Activated CD4-positive, alpha-beta T cell treated with anti-CD3 and anti-CD28 coated beads, Interleukin-2, amount 10 ng/mL, durations not matched to agents 7 days and 5 days (primary cell): ENCODE data around the gene DISP3. TPM values are rescaled to one million over a fixed set of nuclear protein-coding genes. Genes with fewer than 3 reads are reported as not detected.

Source experiments
- CTCF ChIA-PET: fragments of 350-600 bp; sonication (Branson Sonifier 250); formaldehyde crosslinking; loops from one replicate; lab custom pipeline; 2021; ENCODE audit warnings: antibody characterized with exemption; lab: Charles Lee
- POLR2A ChIA-PET: fragments of 350-600 bp; sonication (Branson Sonifier 250); formaldehyde crosslinking; loops from one replicate; lab custom pipeline; 2021; ENCODE audit warnings: antibody characterized with exemption; lab: Charles Lee
- DNase-seq: peaks from one replicate; pipeline ENCODE4 v3.0.0-alpha.2; 2020
- H3K27ac Mint-ChIP-seq: one replicate; pipeline ENCODE4 v1.8.0; 2021; ENCODE audit warnings: mild to moderate bottlenecking, moderate library complexity, mixed read lengths
- H3K27me3 Mint-ChIP-seq: one replicate; pipeline ENCODE4 v1.8.0; 2021; ENCODE audit warnings: mixed read lengths
- H3K36me3 Mint-ChIP-seq: one replicate; pipeline ENCODE4 v1.8.0; 2021; ENCODE audit warnings: low read depth, mixed read lengths
- H3K4me1 Mint-ChIP-seq: one replicate; pipeline ENCODE4 v1.8.0; 2021; ENCODE audit warnings: mixed read lengths
- H3K4me3 Mint-ChIP-seq: one replicate; pipeline ENCODE4 v1.8.0; 2021; ENCODE audit warnings: mild to moderate bottlenecking, moderate library complexity, mixed read lengths
- H3K9me3 Mint-ChIP-seq: one replicate; pipeline ENCODE4 v1.8.0; 2021; ENCODE audit warnings: mixed read lengths
- total RNA-seq, 2 experiments: library from RNA; stranded (reverse); gene quantifications; one replicate each; pipeline ENCODE4 v1.2.3, GENCODE V29; 2021

DISP3 gene
- total RNA-seq, 2 experiments from 2014 or later, result 0.92 TPM

- Mint-ChIP-seq H3K4me1 (no peaks in the 10 kb centered on the region), H3K27me3 (no peaks in the 10 kb centered on the region), H3K27ac (no peak overlapping the region), H3K36me3 (no peaks in the 10 kb centered on the region), H3K9me3 (no peaks in the 10 kb centered on the region), H3K4me3 (no peak overlapping the region)
- ChIA-PET POLR2A (no interaction called here), CTCF (no interaction called here)
- no peak for DNase-seq
Observed at GRCh38 chr1:11515368-11516300, 36.7 kb downstream of the DISP3 start.

GRCh38 chr1:11516961-11517635 lies 38.1 kb downstream of the DISP3 start:
- no peak for DNase-seq
- Mint-ChIP-seq H3K4me1 (peaks cover 2% of the 10 kb centered on the region), H3K4me3 (no peak overlapping the region), H3K9me3 (no peaks in the 10 kb centered on the region), H3K36me3 (no peaks in the 10 kb centered on the region), H3K27me3 (no peaks in the 10 kb centered on the region), H3K27ac (no peak overlapping the region)
- CTCF ChIA-PET, result no interaction called here
- POLR2A ChIA-PET, result no interaction called here

GRCh38 chr1:11518016-11518701 lies 39.2 kb downstream of the DISP3 start:
- Mint-ChIP-seq H3K27ac (no peak overlapping the region), H3K4me1 (peaks cover 2% of the 10 kb centered on the region), H3K36me3 (no peaks in the 10 kb centered on the region), H3K27me3 (no peaks in the 10 kb centered on the region), H3K4me3 (no peak overlapping the region), H3K9me3 (no peaks in the 10 kb centered on the region)
- DNase-seq, result no peak
- ChIA-PET CTCF (no interaction called here), POLR2A (no interaction called here)

GRCh38 chr1:11518791-11519628 lies 40.1 kb downstream of the DISP3 start:
- no peaks in the 10 kb centered on the region for H3K9me3 Mint-ChIP-seq
- H3K27ac Mint-ChIP-seq, result no peak overlapping the region

DNA sequence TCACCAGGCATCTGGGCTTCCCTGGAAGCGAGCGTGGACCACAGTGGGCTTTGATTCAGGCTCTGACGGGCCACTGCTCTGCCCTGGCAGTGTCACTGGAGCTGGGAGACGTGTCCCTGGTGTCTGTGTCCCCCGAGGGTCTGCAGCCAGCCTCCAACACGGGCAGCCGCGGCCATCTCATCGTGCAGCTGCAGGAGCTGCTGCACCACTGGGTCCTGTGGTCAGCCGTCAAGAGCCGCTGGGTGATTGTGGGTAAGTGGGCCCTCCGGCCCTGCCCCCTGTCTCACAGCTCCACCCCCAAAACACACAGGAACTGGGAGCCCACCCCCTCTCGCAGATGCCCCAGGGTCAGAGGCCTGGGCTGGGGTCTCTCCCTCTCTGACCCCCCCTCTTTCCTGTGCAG lies 40.7 kb downstream of the DISP3 start:
- Mint-ChIP-seq H3K4me3 (no peak overlapping the region), H3K36me3 (no peaks in the 10 kb centered on the region), H3K27ac (no peak overlapping the region), H3K4me1 (peaks cover 2% of the 10 kb centered on the region), H3K9me3 (no peaks in the 10 kb centered on the region), H3K27me3 (no peaks in the 10 kb centered on the region)
- no peak for DNase-seq
- ChIA-PET POLR2A (no interaction called here), CTCF (no interaction called here)

More at GRCh38 chr1:11518791-11519628, 40.1 kb downstream of the DISP3 start:
- DNase-seq, result no peak
- H3K4me3 Mint-ChIP-seq, result no peak overlapping the region
- CTCF ChIA-PET, result no interaction called here
- POLR2A ChIA-PET, result no interaction called here
- no peaks in the 10 kb centered on the region for H3K36me3 Mint-ChIP-seq
- H3K4me1 Mint-ChIP-seq, result peaks cover 2% of the 10 kb centered on the region
- H3K27me3 Mint-ChIP-seq, result no peaks in the 10 kb centered on the region

DNA sequence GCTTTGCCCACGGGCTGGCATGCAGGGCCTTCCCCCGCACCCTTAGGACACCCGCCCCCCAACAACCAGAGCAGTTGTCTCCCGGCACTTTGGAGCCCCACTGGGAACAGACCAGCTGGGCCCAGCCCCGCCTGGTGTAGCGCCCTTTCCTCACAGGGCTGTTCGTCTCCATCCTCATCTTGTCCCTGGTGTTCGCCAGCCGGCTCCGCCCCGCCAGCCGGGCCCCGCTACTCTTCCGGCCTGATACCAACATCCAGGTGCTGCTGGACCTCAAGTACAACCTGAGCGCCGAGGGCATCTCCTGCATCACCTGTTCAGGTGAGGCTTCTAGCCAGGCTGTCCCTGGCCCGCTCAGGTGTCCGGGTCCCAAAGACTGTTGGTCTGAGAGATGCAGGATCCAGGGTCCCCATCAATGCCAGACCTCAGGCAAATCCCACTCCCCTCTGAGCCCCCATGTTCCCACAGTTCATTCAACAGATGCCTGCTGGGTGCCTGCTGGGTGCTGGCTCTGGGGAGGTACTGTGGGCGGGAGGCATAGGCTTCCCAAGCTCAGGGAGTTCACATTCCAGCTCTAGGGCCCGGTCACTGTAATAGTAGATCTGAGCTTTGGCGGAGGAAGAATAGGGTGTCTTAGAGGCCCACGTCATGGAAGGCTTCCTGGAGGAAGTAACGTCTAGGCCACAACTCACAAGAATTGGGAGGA lies 41.7 kb downstream of the DISP3 start:
- H3K4me1 Mint-ChIP-seq, result peaks cover 2% of the 10 kb centered on the region
- H3K36me3 Mint-ChIP-seq, result no peaks in the 10 kb centered on the region
- DNase-seq, result no peak
- no peaks in the 10 kb centered on the region for H3K9me3 Mint-ChIP-seq
- CTCF ChIA-PET, result no interaction called here
- POLR2A ChIA-PET, result no interaction called here
- no peak overlapping the region for H3K27ac Mint-ChIP-seq
- no peak overlapping the region for H3K4me3 Mint-ChIP-seq
- no peaks in the 10 kb centered on the region for H3K27me3 Mint-ChIP-seq

DNA sequence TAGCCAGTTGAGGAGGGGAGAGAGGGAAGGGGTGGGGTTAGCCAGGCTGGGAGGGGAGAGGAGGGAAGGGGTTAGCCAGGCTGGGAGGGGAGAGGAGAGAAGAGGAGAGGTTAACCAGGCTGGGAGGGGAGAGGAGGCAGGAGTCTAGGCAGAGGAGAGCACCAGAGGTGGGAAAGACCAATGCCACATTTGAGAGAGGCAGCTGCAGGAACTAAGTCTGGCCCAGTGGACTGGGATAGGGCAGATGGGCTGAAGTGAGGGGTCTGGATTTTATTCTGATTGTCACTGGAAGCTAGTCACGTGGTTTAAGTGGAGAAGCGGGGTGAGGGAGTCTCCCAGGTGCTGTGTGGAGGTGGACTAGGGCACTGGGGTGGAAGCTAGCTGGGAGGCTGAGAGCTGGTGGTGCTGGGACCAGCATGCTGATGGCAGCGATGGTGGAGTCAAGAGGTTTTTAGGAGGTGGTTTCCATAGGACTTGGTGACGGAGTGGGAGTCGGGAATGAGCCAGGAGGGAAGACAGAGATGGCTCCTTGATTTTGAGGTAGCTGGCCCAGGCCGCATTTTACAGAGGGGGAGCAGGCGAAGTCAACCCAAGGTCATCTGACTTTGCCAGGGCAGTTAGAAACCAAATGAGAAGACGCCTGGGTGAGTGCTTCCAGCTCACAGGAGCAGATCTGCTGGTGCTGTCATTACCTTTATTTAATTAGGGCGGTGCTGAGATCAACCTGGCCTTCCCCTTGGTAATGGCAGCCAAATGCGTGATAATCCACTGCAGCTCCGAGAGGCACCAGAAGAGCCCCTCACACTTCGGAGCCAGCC lies 42.8 kb downstream of the DISP3 start:
- H3K27me3 Mint-ChIP-seq, result no peaks in the 10 kb centered on the region
- H3K27ac Mint-ChIP-seq, result no peak overlapping the region
- no peak for DNase-seq
- ChIA-PET CTCF (no interaction called here), POLR2A (no interaction called here)
- peaks cover 2% of the 10 kb centered on the region for H3K4me1 Mint-ChIP-seq
- H3K9me3 Mint-ChIP-seq, result no peaks in the 10 kb centered on the region
- no peak overlapping the region for H3K4me3 Mint-ChIP-seq
- no peaks in the 10 kb centered on the region for H3K36me3 Mint-ChIP-seq

DNA sequence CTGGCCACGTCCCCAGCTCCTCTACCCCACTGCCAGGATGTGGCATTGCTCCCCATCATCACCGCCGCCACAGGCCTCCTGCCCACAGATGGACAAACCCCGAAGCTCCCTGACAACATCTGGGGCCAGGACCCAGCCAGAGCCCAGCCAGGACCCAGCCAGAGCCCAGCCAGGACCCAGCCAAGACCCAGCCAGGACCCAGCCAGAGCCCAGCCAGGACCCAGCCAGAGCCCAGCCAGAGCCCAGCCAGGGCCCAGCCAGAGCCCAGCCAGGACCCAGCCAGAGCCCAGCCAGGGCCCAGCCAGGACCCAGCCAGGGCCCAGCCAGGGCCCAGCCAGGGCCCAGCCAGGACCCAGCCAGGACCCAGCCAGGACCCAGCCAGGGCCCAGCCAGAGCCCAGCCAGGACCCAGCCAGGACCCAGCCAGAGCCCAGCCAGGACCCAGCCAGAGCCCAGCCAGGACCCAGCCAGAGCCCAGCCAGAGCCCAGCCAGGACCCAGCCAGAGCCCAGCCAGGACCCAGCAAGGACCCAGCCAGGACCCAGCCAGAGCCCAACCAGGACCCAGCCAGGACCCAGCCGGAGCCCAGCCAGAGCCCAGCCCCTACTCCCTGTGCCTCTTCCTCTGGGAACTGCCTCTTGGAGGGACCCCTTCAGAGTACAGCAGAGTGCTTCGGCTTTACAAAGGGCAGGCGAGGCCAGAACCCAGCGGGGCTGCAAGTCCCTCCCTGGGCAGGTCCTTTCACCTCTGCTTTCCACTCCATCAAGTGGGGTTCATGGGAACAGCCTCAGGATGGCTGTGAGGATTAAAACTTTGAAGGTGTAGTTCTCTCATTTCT lies 43.7 kb downstream of the DISP3 start:
- no peak overlapping the region for H3K27ac Mint-ChIP-seq
- peaks cover 2% of the 10 kb centered on the region for H3K4me1 Mint-ChIP-seq
- no peak for DNase-seq
- no peaks in the 10 kb centered on the region for H3K27me3 Mint-ChIP-seq
- CTCF ChIA-PET, result no interaction called here
- H3K9me3 Mint-ChIP-seq, result no peaks in the 10 kb centered on the region
- no peak overlapping the region for H3K4me3 Mint-ChIP-seq
- no peaks in the 10 kb centered on the region for H3K36me3 Mint-ChIP-seq
- POLR2A ChIA-PET, result no interaction called here

DNA sequence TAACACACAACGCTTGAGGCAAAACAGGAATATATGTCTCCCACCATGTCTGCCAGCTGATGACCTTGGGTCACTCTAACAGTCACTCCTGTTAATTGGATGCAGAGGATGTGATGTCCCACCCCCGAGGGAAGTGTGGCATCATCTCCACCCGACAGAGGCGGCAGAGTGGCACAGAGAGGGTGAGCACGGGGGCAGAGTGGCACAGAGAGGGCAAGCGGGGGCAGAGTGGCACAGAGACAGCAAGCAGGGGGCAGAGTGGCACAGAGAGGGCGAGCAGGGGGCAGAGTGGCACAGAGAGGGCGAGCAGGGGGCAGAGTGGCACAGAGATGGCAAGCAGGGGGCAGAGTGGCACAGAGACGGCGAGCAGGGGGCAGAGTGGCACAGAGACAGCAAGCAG lies 44.3 kb downstream of the DISP3 start:
- no peak for DNase-seq
- Mint-ChIP-seq H3K27ac (no peak overlapping the region), H3K4me1 (peaks cover 2% of the 10 kb centered on the region), H3K4me3 (no peak overlapping the region), H3K9me3 (no peaks in the 10 kb centered on the region), H3K36me3 (no peaks in the 10 kb centered on the region), H3K27me3 (no peaks in the 10 kb centered on the region)
- CTCF ChIA-PET, result no interaction called here
- POLR2A ChIA-PET, result no interaction called here

DNA sequence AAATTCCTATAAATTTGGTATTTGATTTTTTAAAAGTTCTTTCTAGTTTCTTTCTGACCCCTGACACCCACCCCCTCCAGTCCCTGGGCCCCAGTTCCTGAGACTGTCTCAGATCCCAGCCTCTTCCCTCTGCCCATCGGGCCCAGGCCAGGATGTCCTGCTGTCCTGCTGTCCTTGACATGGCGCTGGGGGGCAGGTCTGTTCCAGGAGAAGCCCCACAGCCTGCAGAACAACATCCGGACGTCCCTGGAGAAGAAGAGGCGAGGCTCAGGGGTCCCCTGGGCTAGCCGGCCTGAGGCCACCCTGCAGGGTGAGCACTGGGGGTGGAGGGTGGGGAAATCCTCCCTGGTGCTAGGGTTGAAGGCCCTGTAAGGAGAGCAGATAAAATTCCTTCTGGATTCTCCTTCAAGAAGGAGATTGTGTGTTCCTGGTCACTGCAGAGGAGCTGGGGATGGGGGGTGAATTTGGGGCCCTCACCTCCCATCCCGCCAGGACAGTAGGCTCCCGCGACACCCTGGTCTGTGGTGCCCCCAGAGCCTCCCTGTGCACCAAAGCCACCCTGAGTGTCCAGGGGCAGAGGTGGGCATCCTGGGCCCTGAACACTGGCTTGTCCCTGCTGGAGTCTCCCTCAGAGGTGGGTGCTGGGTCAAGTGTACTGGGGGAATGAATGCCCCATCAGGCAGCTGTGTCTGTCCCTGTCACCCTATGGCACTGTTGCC lies 45.0 kb downstream of the DISP3 start:
- H3K9me3 Mint-ChIP-seq, result no peaks in the 10 kb centered on the region
- CTCF ChIA-PET, result no interaction called here
- H3K27me3 Mint-ChIP-seq, result no peaks in the 10 kb centered on the region
- no peak overlapping the region for H3K4me3 Mint-ChIP-seq
- DNase-seq, result no peak
- POLR2A ChIA-PET, result no interaction called here
- peaks cover 2% of the 10 kb centered on the region for H3K4me1 Mint-ChIP-seq
- no peaks in the 10 kb centered on the region for H3K36me3 Mint-ChIP-seq
- no peak overlapping the region for H3K27ac Mint-ChIP-seq
